ENCODE results near the gene DUSP1.
"Not testable (repeated sequence)": the region's sequence is repeated elsewhere in the genome, so short reads cannot be mapped to it uniquely, and the experiment has no call there.

DUSP1 gene

DNA sequence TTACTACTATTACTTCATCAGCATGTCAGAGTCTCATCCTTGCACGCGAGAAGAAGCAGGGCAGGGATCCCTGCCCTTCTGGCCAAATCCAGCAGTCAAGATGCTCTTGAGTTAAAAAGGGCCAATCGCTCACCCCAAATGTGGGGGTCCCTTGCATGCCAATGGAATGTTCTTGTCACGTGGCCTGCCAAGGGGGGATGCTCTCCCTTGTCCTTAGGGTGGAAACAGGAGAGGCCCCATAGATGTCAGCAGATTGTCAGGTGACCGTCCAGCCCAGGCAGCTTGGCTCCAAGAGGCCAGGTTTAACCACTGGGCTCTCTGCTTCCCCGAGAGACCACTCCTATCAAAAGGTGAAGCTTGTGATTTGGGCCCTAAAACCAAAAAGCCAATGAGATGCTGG is 25.3 kb upstream of the DUSP1 start:
- no peak for DNase-seq

DNA sequence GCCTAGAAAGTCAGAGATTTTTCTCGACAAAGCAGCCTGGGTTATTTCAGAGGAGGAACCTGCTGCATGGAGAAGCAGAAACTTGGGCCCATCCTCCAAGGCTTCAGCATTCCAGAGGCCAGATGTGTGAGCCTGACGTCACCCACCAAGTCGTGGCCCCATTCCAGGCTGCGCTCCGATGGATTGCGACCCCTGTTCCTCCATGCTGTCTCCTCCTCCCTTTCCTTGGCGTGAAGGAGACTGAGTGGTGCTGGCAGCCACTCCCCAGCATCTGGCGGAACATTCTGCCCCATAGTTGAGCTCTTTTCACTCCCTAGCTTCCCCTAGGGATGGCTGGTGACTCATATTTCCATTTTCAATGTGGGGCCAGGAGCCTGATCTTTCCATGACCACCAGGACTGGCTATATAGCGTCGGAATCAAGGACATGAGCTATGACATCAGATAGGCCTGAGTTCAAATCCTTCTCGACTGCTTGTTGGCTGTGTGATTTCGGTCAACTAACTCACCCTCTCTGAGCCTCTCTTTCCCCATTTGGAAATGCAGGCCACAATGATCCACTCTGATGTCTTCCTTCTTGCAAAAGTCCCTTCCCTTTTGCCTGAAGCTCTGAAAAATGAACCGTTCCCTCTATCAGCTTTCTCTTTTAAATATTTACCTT is 24.5 kb upstream of the DUSP1 start:
- DNase-seq, result peak; percentile 51

- DNase-seq, result no peak
Observed at GRCh38 chr5:172793577-172794488, 22.8 kb upstream of the DUSP1 start.

- no peak for DNase-seq
Observed at GRCh38 chr5:172792701-172793570, 21.9 kb upstream of the DUSP1 start.

DNA sequence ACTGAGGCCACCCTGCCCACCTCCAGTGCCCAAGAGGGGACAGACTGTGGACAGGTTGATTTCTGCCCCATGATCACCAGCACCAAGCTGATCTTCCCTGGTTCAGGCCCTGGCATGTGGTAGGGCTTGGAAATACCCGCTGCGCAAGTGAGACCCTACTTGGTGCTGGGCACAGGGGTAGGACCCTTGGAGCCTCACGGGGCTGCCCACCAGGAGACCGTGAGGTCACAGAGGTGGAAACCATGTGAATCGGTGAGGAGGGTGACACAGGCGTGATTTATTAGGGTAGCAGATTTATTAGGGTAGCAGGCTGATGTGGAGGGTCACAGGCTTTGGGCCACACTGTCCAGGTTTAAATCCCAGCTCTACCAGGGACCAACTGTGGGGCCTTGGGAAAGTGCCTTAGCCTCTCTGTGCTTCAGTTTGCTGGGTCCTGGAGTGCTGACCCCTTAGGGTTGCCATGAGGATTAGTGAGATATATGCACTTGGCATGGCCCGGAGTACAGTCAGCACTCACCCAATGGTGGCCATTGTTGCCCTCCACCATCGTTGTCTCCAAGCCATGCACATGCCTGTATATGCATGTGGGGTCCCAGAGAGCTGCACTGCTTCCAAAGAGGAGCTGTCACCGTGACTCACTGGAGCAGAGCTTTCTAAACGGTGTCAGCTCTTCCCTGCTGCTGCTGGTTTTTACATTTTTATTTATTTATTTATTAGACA is 20.9 kb upstream of the DUSP1 start:
- no peak for DNase-seq

GRCh38 chr5:172791286-172791685 is 20.3 kb upstream of the DUSP1 start:
- no peak for DNase-seq

DNA sequence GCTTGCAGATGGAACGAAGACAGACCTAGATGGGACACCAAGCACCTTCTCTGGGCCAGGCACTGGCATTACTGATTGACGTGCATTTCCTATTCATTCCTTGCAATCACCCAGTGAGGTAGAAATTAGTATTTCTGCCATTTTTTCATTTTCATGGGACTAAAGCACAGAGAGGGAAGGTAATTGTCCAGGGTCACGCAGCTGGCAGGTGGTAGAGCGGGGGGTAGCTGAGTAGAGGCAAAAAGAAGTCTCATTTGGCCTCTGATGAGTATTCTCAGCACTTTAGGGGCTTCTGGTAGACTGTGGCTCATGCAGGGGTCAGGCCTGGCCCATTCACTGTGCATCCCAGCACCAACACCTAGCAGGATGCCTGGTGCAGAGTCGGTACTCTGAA is 19.5 kb upstream of the DUSP1 start:
- no peak for DNase-seq

GRCh38 chr5:172789687-172790495 is 18.9 kb upstream of the DUSP1 start:
- DNase-seq, result peak; percentile 60

GRCh38 chr5:172788771-172789686 is 18.0 kb upstream of the DUSP1 start:
- peak; percentile 20 for DNase-seq

DNA sequence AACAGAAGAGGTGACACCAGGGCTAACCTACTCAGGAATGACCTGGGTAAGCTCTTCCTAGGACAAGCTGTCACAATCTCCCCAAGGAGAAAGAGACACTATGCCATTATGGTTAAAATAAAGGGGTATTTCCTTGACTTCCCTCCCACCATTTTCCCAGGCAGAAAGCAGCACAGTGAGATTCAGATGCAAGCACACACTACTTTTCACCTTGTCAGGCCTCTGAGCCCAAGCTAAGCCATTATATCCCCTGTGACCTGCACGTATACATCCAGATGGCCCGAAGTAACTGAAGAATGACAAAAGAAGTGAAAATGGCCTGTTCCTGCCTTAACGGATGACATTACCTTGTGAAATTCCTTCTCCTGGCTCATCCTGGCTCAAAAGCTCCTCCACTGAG is 16.5 kb upstream of the DUSP1 start:
- DNase-seq, result not testable (repeated sequence)

DNA sequence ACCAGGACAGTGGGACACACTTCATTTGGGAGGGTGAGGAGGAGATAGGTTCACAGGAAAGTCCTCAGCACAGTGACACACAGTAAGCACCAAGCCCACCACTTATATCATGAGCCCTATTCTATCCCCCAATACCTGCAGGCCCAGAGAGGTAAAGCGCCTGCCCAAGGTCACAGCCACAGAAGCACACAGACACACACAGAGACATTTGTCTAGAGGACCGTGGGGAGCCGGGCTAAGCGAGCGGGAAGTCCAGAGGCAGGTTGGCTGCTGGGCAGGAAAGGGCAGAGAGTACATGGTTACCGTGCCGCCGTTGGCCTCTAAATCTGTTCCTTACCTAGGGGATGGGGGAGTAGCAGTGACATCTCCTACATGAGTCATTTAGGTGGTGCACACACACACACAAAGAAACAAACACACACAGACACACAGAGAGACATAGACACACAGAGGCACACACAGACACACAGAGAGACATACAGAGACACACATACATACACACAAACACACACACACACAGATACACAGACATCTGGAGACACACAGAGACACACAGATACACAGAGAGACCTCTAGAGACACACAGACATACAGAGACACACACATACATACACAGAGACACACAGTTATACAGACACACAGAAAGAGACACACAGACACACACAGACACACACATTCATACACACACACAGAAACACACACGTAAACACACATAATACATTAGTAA is 15.9 kb upstream of the DUSP1 start:
- no peak for DNase-seq

- no peak for DNase-seq
Observed at GRCh38 chr5:172785429-172786088, 14.6 kb upstream of the DUSP1 start.

DNA sequence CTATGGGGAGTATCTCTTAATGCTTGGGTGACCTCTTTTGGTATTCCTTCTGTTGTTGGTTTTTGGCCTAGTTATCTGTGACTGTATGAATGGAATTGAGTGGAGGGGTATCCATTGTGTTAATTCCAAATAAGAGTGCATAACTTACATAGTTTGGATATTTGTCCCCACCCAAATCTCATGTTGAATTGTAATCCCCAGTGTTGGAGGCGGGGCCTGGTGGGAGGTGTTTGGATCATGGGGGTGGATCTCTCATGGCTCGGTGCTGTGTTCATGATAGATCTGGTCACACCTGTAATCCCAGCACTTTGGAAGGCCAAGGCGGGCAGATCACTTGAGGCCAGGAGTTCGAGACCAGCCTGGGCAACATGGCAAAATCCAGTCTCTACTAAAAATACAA is 13.2 kb upstream of the DUSP1 start:
- not testable (repeated sequence) for DNase-seq

GRCh38 chr5:172783319-172783718 is 12.3 kb upstream of the DUSP1 start:
- DNase-seq, result not testable (repeated sequence)

- no peak for DNase-seq
Observed at GRCh38 chr5:172782169-172783039, 11.4 kb upstream of the DUSP1 start.

DNA sequence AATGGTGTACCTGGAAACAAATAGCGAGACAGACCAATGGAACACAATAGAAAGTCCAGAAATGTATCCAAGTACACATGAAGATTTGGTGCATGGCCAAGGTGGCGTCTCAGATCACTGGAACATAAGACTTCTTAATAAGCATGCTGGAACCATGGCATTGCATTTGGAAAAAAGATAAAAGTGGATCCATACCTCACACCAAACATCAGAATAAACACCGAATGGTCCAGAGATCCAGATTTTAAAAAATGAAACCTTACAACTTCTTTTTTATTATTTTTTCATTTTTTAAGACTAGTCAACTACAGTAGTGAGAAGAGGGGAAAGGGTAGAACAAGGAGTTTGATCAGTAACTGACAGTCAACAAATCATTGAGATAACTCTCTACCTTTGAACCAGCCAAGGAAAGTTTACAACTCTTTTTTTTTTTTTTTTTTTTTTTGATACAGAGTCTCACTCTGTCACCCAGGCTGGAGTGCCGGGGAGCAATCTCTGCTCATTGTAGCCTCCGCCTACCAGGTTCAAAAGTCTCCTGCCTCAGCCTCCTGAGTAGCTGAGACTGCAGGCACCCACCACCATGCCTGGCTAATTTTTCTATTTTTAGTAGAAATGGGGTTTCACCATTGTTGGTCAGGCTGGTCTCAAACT is 8.8 kb upstream of the DUSP1 start:
- DNase-seq, result no peak
